Measurements from ENCODE around the gene HS6ST2.

HS6ST2 gene

GRCh38 chrX:132877954-132878536, 80.4 kb downstream of the HS6ST2 start:
- H3K27me3 ChIP-seq (ENCODE audit: insufficient read depth, low read length, poor library complexity), result no peaks in the 10 kb centered on the region
- no peak overlapping the region for H3K4me3 ChIP-seq (ENCODE audit: low read depth in 1 of 2, low read length in 2 of 2)
- no peak overlapping the region for H3K4me2 ChIP-seq (ENCODE audit: insufficient read depth, low read length)
- ATAC-seq (ENCODE audit: insufficient read depth, low read depth) (0 out of 3 replicates have a peak, but pooled peaks have one; percentile 31), DNase-seq (no peak)
- no peaks in the 10 kb centered on the region for H3K9me3 ChIP-seq (ENCODE audit: insufficient read depth, low read length, severe bottlenecking)
- no peaks in the 10 kb centered on the region for H3K36me3 ChIP-seq (ENCODE audit: insufficient read depth, low read length)
- no peak overlapping the region for H3K27ac ChIP-seq (ENCODE audit: low read length)
- no peaks in the 10 kb centered on the region for H3K79me2 ChIP-seq (ENCODE audit: insufficient read depth, low read length)
- no peaks in the 10 kb centered on the region for H3K4me1 ChIP-seq (ENCODE audit: insufficient read depth, low read length)
- no peak overlapping the region for H2AFZ ChIP-seq (ENCODE audit: low read depth, low read length)
- TF ChIP-seq CTCF (IDR thresholded peaks at IDR 0.05; ENCODE audit: borderline replicate concordance, extremely low read depth, low read length, poor library complexity, severe bottlenecking) (no peak), EZH2 (IDR thresholded peaks at IDR 0.05; ENCODE audit: borderline replicate concordance, low read depth, low read length, severe bottlenecking) (no peak)
- H3K9ac ChIP-seq (ENCODE audit: low read depth, low read length), result no peak overlapping the region
- H4K20me1 ChIP-seq (ENCODE audit: insufficient read depth, low read length), result no peaks in the 10 kb centered on the region

- no peak for DNase-seq
- Histone ChIP-seq H3K4me1 (ENCODE audit: insufficient read depth, low read length) (no peaks in the 10 kb centered on the region), H3K36me3 (ENCODE audit: insufficient read depth, low read length) (no peaks in the 10 kb centered on the region), H3K9ac (ENCODE audit: low read depth, low read length) (no peak overlapping the region), H2AFZ (ENCODE audit: low read depth, low read length) (no peak overlapping the region), H3K4me2 (ENCODE audit: insufficient read depth, low read length) (no peak overlapping the region), H3K27me3 (ENCODE audit: insufficient read depth, low read length, poor library complexity) (no peaks in the 10 kb centered on the region), H3K4me3 (ENCODE audit: low read depth in 1 of 2, low read length in 2 of 2) (no peak overlapping the region), H3K9me3 (ENCODE audit: insufficient read depth, low read length, severe bottlenecking) (no peaks in the 10 kb centered on the region), H3K27ac (ENCODE audit: low read length) (no peak overlapping the region), H4K20me1 (ENCODE audit: insufficient read depth, low read length) (no peaks in the 10 kb centered on the region), H3K79me2 (ENCODE audit: insufficient read depth, low read length) (no peaks in the 10 kb centered on the region)
- no peak for ATAC-seq (ENCODE audit: insufficient read depth, low read depth)
- TF ChIP-seq EZH2 (IDR thresholded peaks at IDR 0.05; ENCODE audit: borderline replicate concordance, low read depth, low read length, severe bottlenecking), result no peak
Observed at GRCh38 chrX:132876523-132877338, 81.7 kb downstream of the HS6ST2 start.

GRCh38 chrX:132875650-132876522, 82.5 kb downstream of the HS6ST2 start:
- no peak for TF ChIP-seq EZH2 (IDR thresholded peaks at IDR 0.05; ENCODE audit: borderline replicate concordance, low read depth, low read length, severe bottlenecking)
- no peak for TF ChIP-seq CTCF (IDR thresholded peaks at IDR 0.05; ENCODE audit: borderline replicate concordance, extremely low read depth, low read length, poor library complexity, severe bottlenecking)

More at GRCh38 chrX:132875650-132876522, 82.5 kb downstream of the HS6ST2 start:
- Histone ChIP-seq H3K36me3 (ENCODE audit: insufficient read depth, low read length) (no peaks in the 10 kb centered on the region), H3K79me2 (ENCODE audit: insufficient read depth, low read length) (no peaks in the 10 kb centered on the region), H3K9ac (ENCODE audit: low read depth, low read length) (no peak overlapping the region), H3K4me3 (ENCODE audit: low read depth in 1 of 2, low read length in 2 of 2) (no peak overlapping the region), H3K4me1 (ENCODE audit: insufficient read depth, low read length) (no peaks in the 10 kb centered on the region), H3K4me2 (ENCODE audit: insufficient read depth, low read length) (no peak overlapping the region), H3K27ac (ENCODE audit: low read length) (no peak overlapping the region), H2AFZ (ENCODE audit: low read depth, low read length) (no peak overlapping the region), H4K20me1 (ENCODE audit: insufficient read depth, low read length) (no peaks in the 10 kb centered on the region), H3K9me3 (ENCODE audit: insufficient read depth, low read length, severe bottlenecking) (no peaks in the 10 kb centered on the region), H3K27me3 (ENCODE audit: insufficient read depth, low read length, poor library complexity) (no peaks in the 10 kb centered on the region)
- DNase-seq, result no peak
- ATAC-seq (ENCODE audit: insufficient read depth, low read depth), result no peak
